ENCODE measurements around the gene RFFL. TPM values are rescaled to one million over a fixed set of nuclear protein-coding genes. Genes with fewer than 3 reads are reported as not detected.

The RFFL gene
- total RNA-seq, 4 donors from 2014 or later = 11.5 to 38.5 (median 14.6) TPM

GRCh38 chr17:34988644-34989043 is 74.9 kb downstream of the RFFL start:
- no peak for TF ChIP-seq POLR2A (IDR thresholded peaks at IDR 0.05)
- TF ChIP-seq, protein P1, sequence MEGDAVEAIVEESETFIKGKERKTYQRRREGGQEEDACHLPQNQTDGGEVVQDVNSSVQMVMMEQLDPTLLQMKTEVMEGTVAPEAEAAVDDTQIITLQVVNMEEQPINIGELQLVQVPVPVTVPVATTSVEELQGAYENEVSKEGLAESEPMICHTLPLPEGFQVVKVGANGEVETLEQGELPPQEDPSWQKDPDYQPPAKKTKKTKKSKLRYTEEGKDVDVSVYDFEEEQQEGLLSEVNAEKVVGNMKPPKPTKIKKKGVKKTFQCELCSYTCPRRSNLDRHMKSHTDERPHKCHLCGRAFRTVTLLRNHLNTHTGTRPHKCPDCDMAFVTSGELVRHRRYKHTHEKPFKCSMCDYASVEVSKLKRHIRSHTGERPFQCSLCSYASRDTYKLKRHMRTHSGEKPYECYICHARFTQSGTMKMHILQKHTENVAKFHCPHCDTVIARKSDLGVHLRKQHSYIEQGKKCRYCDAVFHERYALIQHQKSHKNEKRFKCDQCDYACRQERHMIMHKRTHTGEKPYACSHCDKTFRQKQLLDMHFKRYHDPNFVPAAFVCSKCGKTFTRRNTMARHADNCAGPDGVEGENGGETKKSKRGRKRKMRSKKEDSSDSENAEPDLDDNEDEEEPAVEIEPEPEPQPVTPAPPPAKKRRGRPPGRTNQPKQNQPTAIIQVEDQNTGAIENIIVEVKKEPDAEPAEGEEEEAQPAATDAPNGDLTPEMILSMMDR (IDR thresholded peaks at IDR 0.05) = no peak
- intact Hi-C loops (cut with DNase I; ENCODE audit: low total_unique reads) = no loop called here
- Histone ChIP-seq H3K27ac (peak overlapping the region in 1 of 2 donors; percentile 26), H3K9me3 (no peaks in the 10 kb centered on the region), H3K4me1 (no peaks in the 10 kb centered on the region), H3K36me3 (no peaks in the 10 kb centered on the region), H3K4me3 (no peak overlapping the region), H3K27me3 (no peaks in the 10 kb centered on the region)
- no peak for DNase-seq

DNA sequence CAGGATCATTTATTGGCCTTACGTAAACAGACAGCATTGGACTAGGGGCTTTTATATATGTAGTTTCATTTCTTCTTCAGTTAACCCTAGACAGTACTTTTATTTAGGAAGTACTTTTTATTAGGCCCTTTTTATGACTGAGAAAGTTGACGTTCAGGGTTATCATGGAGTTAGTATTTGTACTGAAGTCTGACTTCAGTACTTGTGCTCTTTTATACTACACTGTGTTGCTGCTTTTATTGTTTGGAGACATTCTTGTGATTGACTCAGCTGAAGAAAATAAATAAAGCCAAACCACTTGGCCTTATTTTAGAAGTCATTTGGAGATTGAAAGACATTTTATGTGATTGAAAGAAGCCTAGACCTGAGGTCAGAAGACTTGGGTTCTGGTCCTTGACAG is 76.3 kb downstream of the RFFL start:
- no peak for TF ChIP-seq POLR2A (IDR thresholded peaks at IDR 0.05)
- TF ChIP-seq, protein P1 (IDR thresholded peaks at IDR 0.05) = no peak
- Histone ChIP-seq H3K36me3 (no peaks in the 10 kb centered on the region), H3K27ac (no peak overlapping the region), H3K27me3 (no peaks in the 10 kb centered on the region), H3K4me1 (no peaks in the 10 kb centered on the region), H3K9me3 (no peaks in the 10 kb centered on the region), H3K4me3 (no peak overlapping the region)
- DNase-seq = no peak
- intact Hi-C loops (cut with DNase I; ENCODE audit: low total_unique reads) = no loop called here

DNA sequence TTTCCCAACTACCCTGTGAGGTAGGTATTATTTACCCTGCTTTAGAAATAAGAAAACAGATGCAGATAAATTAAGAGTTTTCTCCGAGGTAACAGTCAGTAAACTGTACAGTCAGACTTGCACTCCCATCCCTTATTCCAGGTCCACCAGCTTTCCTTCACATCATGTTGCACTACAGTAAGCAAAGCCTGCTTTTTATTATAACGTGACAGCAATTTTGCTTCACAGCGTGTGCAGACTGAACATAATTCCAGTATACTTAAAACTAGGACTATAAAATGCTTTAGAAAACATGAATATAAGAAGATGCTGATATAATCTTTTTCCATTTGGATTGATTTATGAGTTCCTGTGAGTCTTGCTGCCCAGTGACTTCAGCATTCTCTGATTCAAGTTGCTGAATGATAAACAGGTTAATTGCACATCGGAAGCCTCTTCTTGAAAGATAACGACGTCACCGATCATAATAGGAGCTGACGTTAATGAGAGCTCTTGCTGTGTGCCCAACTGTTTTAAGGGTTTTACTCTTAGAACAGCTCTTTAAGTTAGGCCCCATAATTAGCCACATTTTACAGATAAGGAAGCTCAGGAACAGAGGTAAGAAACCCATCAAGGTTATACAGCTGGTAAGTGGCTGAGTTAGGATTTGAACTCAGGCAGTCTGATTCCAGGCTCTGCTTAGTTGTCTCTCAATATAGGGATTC is 81.8 kb downstream of the RFFL start:
- intact Hi-C loops (cut with DNase I; ENCODE audit: low total_unique reads) = no loop called here
- TF ChIP-seq, protein P1 (IDR thresholded peaks at IDR 0.05) = no peak
- TF ChIP-seq POLR2A (IDR thresholded peaks at IDR 0.05) = no peak
- DNase-seq = no peak
- Histone ChIP-seq H3K4me3 (peak overlapping the region; percentile 82 to 83), H3K27me3 (no peaks in the 10 kb centered on the region), H3K27ac (peak overlapping the region; percentile 99), H3K9me3 (no peaks in the 10 kb centered on the region), H3K36me3 (no peaks in the 10 kb centered on the region), H3K4me1 (no peaks in the 10 kb centered on the region)

DNA sequence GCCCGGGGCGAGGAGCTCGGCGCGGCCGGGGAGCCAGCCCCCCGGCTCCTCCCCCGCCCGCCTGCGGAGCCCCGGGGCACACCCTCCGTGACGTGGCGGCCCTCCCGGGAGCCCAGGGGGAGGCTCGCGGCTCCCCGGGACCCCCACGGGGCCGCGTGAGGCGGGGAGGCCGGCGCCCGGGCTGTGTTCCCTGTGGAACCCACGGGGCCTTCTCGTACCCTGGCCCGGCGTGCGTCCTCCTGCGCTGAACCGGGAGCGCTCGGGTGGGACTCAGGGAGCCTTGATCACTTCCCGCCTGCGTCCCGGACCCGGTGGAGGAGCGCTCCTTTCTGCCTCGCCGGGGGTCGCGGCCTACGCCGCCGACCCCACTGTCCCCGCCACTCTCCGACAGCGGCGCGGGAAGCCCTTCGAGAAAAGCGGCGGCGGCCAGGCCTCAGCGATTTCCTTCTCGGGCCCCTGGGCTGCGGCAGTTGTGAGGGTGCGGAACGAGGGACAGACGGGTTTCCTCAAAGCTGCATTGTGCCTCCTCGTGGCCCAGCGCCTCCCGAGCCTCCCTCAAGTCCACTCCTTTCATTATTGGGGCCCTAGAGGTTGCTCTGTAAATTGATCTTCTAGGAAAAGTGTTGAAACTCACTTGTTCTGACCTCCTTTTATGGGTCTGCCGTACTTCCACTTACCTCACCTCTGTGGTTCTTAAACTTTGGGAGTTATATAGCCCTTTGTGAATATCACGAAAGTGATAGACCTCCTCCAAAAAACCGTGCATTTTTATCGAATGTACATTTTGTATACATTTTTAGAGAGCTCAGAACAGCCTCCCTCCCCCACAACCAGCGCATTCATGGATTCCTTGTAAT is 82.6 kb downstream of the RFFL start:
- H3K36me3 ChIP-seq = no peaks in the 10 kb centered on the region

More for the DNA sequence above, 82.6 kb downstream of the RFFL start:
- no peaks in the 10 kb centered on the region for H3K27me3 ChIP-seq
- H3K4me1 ChIP-seq = no peaks in the 10 kb centered on the region
- DNase-seq = peak; percentile 64 to 70
- TF ChIP-seq, protein P1 (IDR thresholded peaks at IDR 0.05) = peak; percentile 29 to 49 (median 33)
- TF ChIP-seq POLR2A (IDR thresholded peaks at IDR 0.05) = peak in 1 of 2 donors; percentile 68
- H3K9me3 ChIP-seq = no peaks in the 10 kb centered on the region
- H3K27ac ChIP-seq = peak overlapping the region; percentile 99
- H3K4me3 ChIP-seq = peak overlapping the region; percentile 82 to 83
- intact Hi-C loops (cut with DNase I; ENCODE audit: low total_unique reads) = no loop called here

All from uterus (tissue), 4 donors.